Motor neuron (in vitro differentiated cells): ENCODE measurements around the gene CD3E. TPM values are rescaled to one million over a fixed set of nuclear protein-coding genes. Genes with fewer than 3 reads are reported as not detected.

Experiments used
- ATAC-seq, 8 experiments: fragments of 200-7000 bp; cut with Tn5 transposase; replicated peaks in 6 of 8; 2 replicates each; pipeline ENCODE4 v1.8.0; 2021; ENCODE audit warnings: mild to moderate bottlenecking in 8 of 8, moderate library complexity in 8 of 8
- H3K27ac ChIP-seq, 2 donors: fragments of 250-450 bp; sonication (Bioruptor Pico); 2 replicates each; pipeline ENCODE4 v1.9.0; 2021; ENCODE audit warnings: antibody characterized with exemption in 2 of 2, mild to moderate bottlenecking in 2 of 2, moderate library complexity in 1 of 2
- H3K4me1 ChIP-seq, 2 donors: fragments of 250-450 bp; sonication (Bioruptor Pico); replicated peaks in 1 of 2; 2 replicates each; pipeline ENCODE4 v1.6.1; 2021; ENCODE audit warnings: antibody characterized with exemption in 2 of 2, mild to moderate bottlenecking in 2 of 2, moderate library complexity in 1 of 2
- H3K4me3 ChIP-seq, 5 donors: fragments of 250-450 bp; sonication (Bioruptor Pico); 2 replicates each; pipeline ENCODE4 v1.9.0; 2021; ENCODE audit warnings: antibody characterized with exemption in 5 of 5, mild to moderate bottlenecking in 5 of 5, moderate library complexity in 4 of 5
- WGBS, 10 experiments: fragments of 450-650 bp; shearing (Covaris generic); methylation state at CpG; one replicate each; pipeline ENCODE4 v1.0.0; 2022; 5-methylcytosine and 5-hydroxymethylcytosine counted together
- in situ Hi-C, 9 experiments: fragments of 400-800 bp; cut with MboI; loops; one replicate each; pipeline ENCODE4 v1.15.0; 2021; ENCODE audit warnings: low sequenced_read_pairs in 9 of 9, low pct_unique_long_range_greater_than_20kb in 2 of 9; ENCODE audit not compliant: unreplicated experiment in 9 of 9
- total RNA-seq, 8 experiments: library from RNA; unstranded; fragments of 300-600 nt; gene quantifications; 2 replicates each; pipeline versions ENCODE4 v1.2.3 to v1.2.4, GENCODE V29; 2022

Gene CD3E
- total RNA-seq, 8 experiments from 2014 or later = 0.17 to 1.2 (median 0.43) TPM; not detected in 4

GRCh38 chr11:118342503-118343161 is 38.1 kb downstream of the CD3E start, which contains the start of gene CD3D:
Gene CD3D, minus strand, starts transcription at chr11:118342705. Its CDS starts 98 bp downstream, at chr11:118342607.
- Histone ChIP-seq H3K4me1 (no peaks in the 10 kb centered on the region), H3K27ac (no peak within 1 kb of the TSS), H3K4me3 (no peak within 1 kb of the TSS)
- WGBS, 10 experiments = 75 to 89% (median 80%) methylated on average over 1 to 5 of the region's 13 CpGs; no CpG with 5 or more reads in 6 of the 10 experiments
- no peak for ATAC-seq
- in situ Hi-C loops = no loop called here

GRCh38 chr11:118343248-118343647 is 38.7 kb downstream of the CD3E start:
- no peaks in the 10 kb centered on the region for H3K4me1 ChIP-seq
- ATAC-seq = no peak
- WGBS, 10 experiments = 33 to 84% (median 67%) methylated on average over 2 to 8 of the region's 9 CpGs; no CpG with 5 or more reads in 4 of the 10 experiments
- no peak overlapping the region for H3K27ac ChIP-seq
- in situ Hi-C loops = no loop called here
- no peak overlapping the region for H3K4me3 ChIP-seq

DNA sequence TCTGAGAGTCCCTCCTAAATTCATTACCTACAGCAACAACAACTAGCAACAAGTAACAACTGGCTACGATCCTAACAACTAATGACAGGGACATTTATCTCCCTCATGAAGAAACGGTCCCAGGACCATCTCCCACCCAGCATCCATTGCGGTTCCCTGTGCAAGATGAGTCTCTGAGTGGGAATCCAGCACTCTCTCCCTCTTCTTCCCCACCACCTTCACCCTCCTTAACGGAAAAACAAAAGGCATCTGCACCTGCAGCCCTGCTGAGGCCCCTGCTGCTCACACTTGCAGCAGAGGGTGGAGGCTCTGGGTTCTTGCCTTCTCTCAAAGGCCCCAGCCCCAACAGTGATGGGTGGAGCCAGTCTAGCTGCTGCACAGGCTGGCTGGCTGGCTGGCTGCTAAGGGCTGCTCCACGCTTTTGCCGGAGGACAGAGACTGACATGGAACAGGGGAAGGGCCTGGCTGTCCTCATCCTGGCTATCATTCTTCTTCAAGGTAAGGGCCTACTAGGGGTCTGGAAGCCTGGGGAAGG is 39.5 kb downstream of the CD3E start, which contains the start of gene CD3G:
Gene CD3G (plus strand): TSS at position 364 of the 535 bp plus-strand sequence. CDS start 80 bp downstream, at position 444.
- in situ Hi-C loops = no loop called here
- Histone ChIP-seq H3K4me3 (no peak within 1 kb of the TSS), H3K27ac (no peak within 1 kb of the TSS), H3K4me1 (no peaks in the 10 kb centered on the region)
- ATAC-seq = peak in 2 of 8 experiments; percentile 69 to 81
- 0 to 76% (median 43%) methylated on average over 1 to 4 of the region's 6 CpGs; no CpG with 5 or more reads in 3 of the 10 experiments for whole genome bisulfite sequencing, 10 experiments

DNA sequence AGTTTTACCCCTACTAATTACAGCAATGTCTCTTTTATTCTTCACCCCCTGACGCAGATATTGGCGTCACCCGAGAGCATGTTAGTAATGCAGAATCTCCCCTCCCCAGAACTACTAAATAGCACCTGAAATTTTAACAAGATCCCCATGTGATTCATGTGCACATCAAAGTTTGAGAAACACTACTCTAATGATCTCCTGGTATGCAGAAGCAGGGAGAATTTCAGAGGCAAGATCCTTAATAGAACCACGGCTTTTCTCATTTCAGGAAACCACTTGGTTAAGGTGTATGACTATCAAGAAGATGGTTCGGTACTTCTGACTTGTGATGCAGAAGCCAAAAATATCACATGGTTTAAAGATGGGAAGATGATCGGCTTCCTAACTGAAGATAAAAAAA is 44.9 kb downstream of the CD3E start:
- H3K4me3 ChIP-seq = no peak overlapping the region
- in situ Hi-C loops = no loop called here
- H3K27ac ChIP-seq = no peak overlapping the region
- ATAC-seq = no peak
- H3K4me1 ChIP-seq = no peaks in the 10 kb centered on the region
- WGBS, 10 experiments = 0 to 100% (median 68%) methylated on average over 1 to 6 of the region's 6 CpGs; no CpG with 5 or more reads in 1 of the 10 experiments

DNA sequence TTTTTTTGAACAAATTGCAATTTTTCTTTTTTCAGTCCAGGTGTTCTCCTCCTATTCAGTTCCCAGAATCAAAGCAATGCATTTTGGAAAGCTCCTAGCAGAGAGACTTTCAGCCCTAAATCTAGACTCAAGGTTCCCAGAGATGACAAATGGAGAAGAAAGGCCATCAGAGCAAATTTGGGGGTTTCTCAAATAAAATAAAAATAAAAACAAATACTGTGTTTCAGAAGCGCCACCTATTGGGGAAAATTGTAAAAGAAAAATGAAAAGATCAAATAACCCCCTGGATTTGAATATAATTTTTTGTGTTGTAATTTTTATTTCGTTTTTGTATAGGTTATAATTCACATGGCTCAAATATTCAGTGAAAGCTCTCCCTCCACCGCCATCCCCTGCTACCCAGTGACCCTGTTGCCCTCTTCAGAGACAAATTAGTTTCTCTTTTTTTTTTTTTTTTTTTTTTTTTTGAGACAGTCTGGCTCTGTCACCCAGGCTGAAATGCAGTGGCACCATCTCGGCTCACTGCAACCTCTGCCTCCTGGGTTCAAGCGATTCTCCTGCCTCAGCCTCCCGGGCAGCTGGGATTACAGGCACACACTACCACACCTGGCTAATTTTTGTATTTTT is 48.7 kb downstream of the CD3E start:
- no peak for ATAC-seq
- Histone ChIP-seq H3K4me1 (no peaks in the 10 kb centered on the region), H3K27ac (no peak overlapping the region), H3K4me3 (no peak overlapping the region)
- WGBS, 10 experiments = 0 to 12% (median 0%) methylated on average over 1 to 6 of the region's 6 CpGs; no CpG with 5 or more reads in 1 of the 10 experiments
- in situ Hi-C loops = loop anchor here in 5 of 9 experiments (10.0 to 25.0 kb wide), 3 partner anchors 148 to 166 kb away; partner anchors contain the start of gene SCN2B (in 1 of the 5)

- in situ Hi-C loops = loop anchor here in 5 of 9 experiments (10.0 to 25.0 kb wide), 3 partner anchors 153 to 171 kb away; partner anchors contain the start of gene SCN2B (in 1 of the 5)
- no peak overlapping the region for H3K4me3 ChIP-seq
- peaks cover 5 to 7% of the 10 kb centered on the region in 2 donors for H3K4me1 ChIP-seq
- WGBS, 10 experiments = 4 to 94% (median 73%) methylated on average over 2 to 3 of the region's 3 CpGs; no CpG with 5 or more reads in 1 of the 10 experiments
- H3K27ac ChIP-seq = no peak overlapping the region
- no peak for ATAC-seq
Measured at GRCh38 chr11:118358071-118358470, 53.5 kb downstream of the CD3E start.

GRCh38 chr11:118359295-118359958 is 54.9 kb downstream of the CD3E start, which contains the start of gene UBE4A:
Gene UBE4A, plus strand, starts transcription at chr11:118359600. Its CDS starts 5,481 bp downstream, at chr11:118365081.
- in situ Hi-C loops = loop anchor here in 5 of 9 experiments (10.0 to 25.0 kb wide), 3 partner anchors 155 to 172 kb away; partner anchors contain the start of gene SCN2B (in 1 of the 5)
- Histone ChIP-seq H3K27ac (peak within 1 kb of the TSS; percentile 79 to 82), H3K4me1 (peaks cover 5 to 7% of the 10 kb centered on the region in 2 donors), H3K4me3 (peak within 1 kb of the TSS; percentile 57 to 77 (median 73))
- 0 to 23% (median 0%) methylated on average over 1 to 13 of the region's 33 CpGs; no CpG with 5 or more reads in 1 of the 10 experiments for WGBS, 10 experiments
- ATAC-seq = peak; percentile 92 to 99 (median 96)

GRCh38 chr11:118364956-118365615 is 60.6 kb downstream of the CD3E start:
- in situ Hi-C loops = loop anchor here in 1 of 9 experiments (25.0 kb wide), 1 partner anchor 178 kb away; the partner anchor contains the start of gene SCN2B
- 83 to 100% (median 100%) methylated on average over 1 to 3 of the region's 3 CpGs; no CpG with 5 or more reads in 2 of the 10 experiments for WGBS, 10 experiments

More at GRCh38 chr11:118364956-118365615, 60.6 kb downstream of the CD3E start:
- H3K27ac ChIP-seq = no peak overlapping the region
- ATAC-seq = no peak
- H3K4me1 ChIP-seq = peaks cover 5 to 7% of the 10 kb centered on the region in 2 donors
- H3K4me3 ChIP-seq = no peak overlapping the region

Other genes with a start within 250 kb of the CD3E start
- gene TMPRSS4, start 227.7 kb upstream of the CD3E start, total RNA-seq = 1 to 10 TPM in 3 of 8 experiments, under 1 TPM in 4, not detected in 1; 0.13 to 5.2 (median 0.88) TPM
- under 1 TPM in 5 of 8 experiments, not detected in 3; 0.09 to 0.52 (median 0.17) TPM for gene SMIM35, start 217.8 kb upstream of the CD3E start, total RNA-seq
- gene SCN4B, start 151.9 kb upstream of the CD3E start, total RNA-seq = 1 to 10 TPM in 3 of 8 experiments, under 1 TPM in 5; 0.37 to 8.6 (median 0.93) TPM
- 1 to 10 TPM in 1 of 8 experiments, under 1 TPM in 7; 0.08 to 3.4 (median 0.22) TPM for gene SCN2B, start 128.1 kb upstream of the CD3E start, total RNA-seq
- gene JAML, start 79.7 kb upstream of the CD3E start, total RNA-seq = 1 to 10 TPM in 5 of 8 experiments, under 1 TPM in 2, not detected in 1; 0.13 to 3.1 (median 1.4) TPM
- gene MPZL3, start 52.4 kb upstream of the CD3E start, total RNA-seq = 1 to 10 TPM in 3 of 8 experiments, under 1 TPM in 3, not detected in 2; 0.08 to 6.2 (median 0.75) TPM
- 10 to 100 TPM in 1 of 8 experiments, 1 to 10 TPM in 2, under 1 TPM in 3, not detected in 2; 0.29 to 51.4 (median 1.0) TPM for gene MPZL2, start 40.4 kb upstream of the CD3E start, total RNA-seq
- gene CD3D, start 38.0 kb downstream of the CD3E start, total RNA-seq = not detected
- gene CD3G, start 39.6 kb downstream of the CD3E start, total RNA-seq = under 1 TPM in 3 of 8 experiments, not detected in 5; 0.24 to 0.71 (median 0.52) TPM
- 10 to 100 TPM; 25.3 to 57.3 (median 39.1) TPM for gene UBE4A, start 54.9 kb downstream of the CD3E start, total RNA-seq
- gene ATP5MG, start 96.9 kb downstream of the CD3E start, total RNA-seq = 100 to 1,000 TPM; 145 to 207 (median 182) TPM
- 10 to 100 TPM; 23.2 to 70.5 (median 47.6) TPM for gene KMT2A, start 131.8 kb downstream of the CD3E start, total RNA-seq
- 1 to 10 TPM in 2 of 8 experiments, under 1 TPM in 3, not detected in 3; 0.38 to 1.3 (median 0.60) TPM for gene TTC36, start 222.7 kb downstream of the CD3E start, total RNA-seq
- gene TMEM25, start 226.5 kb downstream of the CD3E start, total RNA-seq = 10 to 100 TPM in 7 of 8 experiments, 1 to 10 TPM in 1; 2.4 to 33.7 (median 24.0) TPM